HEK293T (cell line): ENCODE results near the gene ZNF778.

Experiments
- ARNT ChIP-seq: fragments of 450-650 bp; IDR thresholded peaks from 2 replicates; pipeline ENCODE4 v1.6.1; 2017; ENCODE audit warnings: mild to moderate bottlenecking
- BHLHE40 ChIP-seq: fragments of 450-650 bp; IDR thresholded peaks from 2 replicates; pipeline ENCODE4 v1.6.1; 2016; ENCODE audit warnings: mild to moderate bottlenecking, moderate library complexity, borderline replicate concordance
- CTBP1 ChIP-seq: fragments of 450-650 bp; IDR thresholded peaks from 2 replicates; pipeline ENCODE4 v1.6.1; 2016; ENCODE audit warnings: borderline replicate concordance
- ELF4 ChIP-seq: fragments of 450-650 bp; IDR thresholded peaks from 2 replicates; pipeline ENCODE4 v1.6.1; 2017; ENCODE audit warnings: antibody characterized with exemption
- FOXA1 ChIP-seq: fragments of 450-650 bp; IDR thresholded peaks from 2 replicates; pipeline ENCODE4 v1.6.1; 2016; ENCODE audit warnings: mild to moderate bottlenecking
- PKNOX1 ChIP-seq: fragments of 450-650 bp; IDR thresholded peaks from 2 replicates; pipeline ENCODE4 v1.6.1; 2016
- SP1 ChIP-seq: fragments of 450-650 bp; IDR thresholded peaks from 2 replicates; pipeline ENCODE4 v1.6.1; 2017
- SUZ12 ChIP-seq: fragments of 450-650 bp; IDR thresholded peaks from 2 replicates; pipeline ENCODE4 v1.6.1; 2016; ENCODE audit warnings: mild to moderate bottlenecking

GRCh38 chr16:89274561-89275283 is 57.2 kb downstream of the ZNF778 start:
- TF ChIP-seq SP1: no peak
- TF ChIP-seq PKNOX1: no peak
- no peak for TF ChIP-seq ARNT
- TF ChIP-seq ELF4: no peak
- no peak for TF ChIP-seq CTBP1
- no peak for TF ChIP-seq SUZ12
- TF ChIP-seq FOXA1: no peak
- no peak for TF ChIP-seq BHLHE40
